AG09319 (cell line): ENCODE results near the gene EEF2KMT.
"Not testable (repeated sequence)": the region's sequence is repeated elsewhere in the genome, so short reads cannot be mapped to it uniquely, and the experiment has no call there.

Source experiments
- DNase-seq: peaks from one replicate; pipeline ENCODE4 v3.0.0-alpha.2; 2010; ENCODE audit warnings: low read depth; ENCODE audit errors: extremely low read depth
- TF ChIP-seq, protein P1 (sequence below): IDR thresholded peaks from 2 replicates; pipeline ENCODE4 v1.5.1; 2011; ENCODE audit warnings: low read depth, mild to moderate bottlenecking, inconsistent platforms, low read length, moderate library complexity

Gene EEF2KMT

GRCh38 chr16:5054876-5055865, 42.4 kb downstream of the EEF2KMT start:
- TF ChIP-seq, protein P1, sequence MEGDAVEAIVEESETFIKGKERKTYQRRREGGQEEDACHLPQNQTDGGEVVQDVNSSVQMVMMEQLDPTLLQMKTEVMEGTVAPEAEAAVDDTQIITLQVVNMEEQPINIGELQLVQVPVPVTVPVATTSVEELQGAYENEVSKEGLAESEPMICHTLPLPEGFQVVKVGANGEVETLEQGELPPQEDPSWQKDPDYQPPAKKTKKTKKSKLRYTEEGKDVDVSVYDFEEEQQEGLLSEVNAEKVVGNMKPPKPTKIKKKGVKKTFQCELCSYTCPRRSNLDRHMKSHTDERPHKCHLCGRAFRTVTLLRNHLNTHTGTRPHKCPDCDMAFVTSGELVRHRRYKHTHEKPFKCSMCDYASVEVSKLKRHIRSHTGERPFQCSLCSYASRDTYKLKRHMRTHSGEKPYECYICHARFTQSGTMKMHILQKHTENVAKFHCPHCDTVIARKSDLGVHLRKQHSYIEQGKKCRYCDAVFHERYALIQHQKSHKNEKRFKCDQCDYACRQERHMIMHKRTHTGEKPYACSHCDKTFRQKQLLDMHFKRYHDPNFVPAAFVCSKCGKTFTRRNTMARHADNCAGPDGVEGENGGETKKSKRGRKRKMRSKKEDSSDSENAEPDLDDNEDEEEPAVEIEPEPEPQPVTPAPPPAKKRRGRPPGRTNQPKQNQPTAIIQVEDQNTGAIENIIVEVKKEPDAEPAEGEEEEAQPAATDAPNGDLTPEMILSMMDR = no peak
- no peak for DNase-seq

DNA sequence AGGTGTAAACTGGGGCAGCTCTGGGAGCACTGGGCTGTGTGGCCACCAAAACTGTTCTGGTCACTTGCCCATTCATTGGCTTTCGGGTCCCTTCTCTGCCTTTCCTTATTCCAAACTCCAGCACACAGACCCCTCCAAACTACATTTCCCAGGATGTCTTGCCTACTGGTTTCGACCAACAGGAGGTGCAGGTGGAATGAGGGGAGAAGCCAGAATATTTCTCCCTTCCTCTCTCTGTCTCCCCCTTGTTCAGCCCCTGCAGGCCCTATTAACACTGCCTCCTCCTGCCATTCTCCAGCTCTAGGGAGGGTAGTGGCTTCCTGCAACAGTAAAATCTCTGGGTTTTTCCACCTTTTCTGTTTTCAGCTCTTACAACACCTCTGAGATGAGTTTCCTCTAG, 50.7 kb downstream of the EEF2KMT start:
- TF ChIP-seq, protein P1 = no peak
- no peak for DNase-seq

DNA sequence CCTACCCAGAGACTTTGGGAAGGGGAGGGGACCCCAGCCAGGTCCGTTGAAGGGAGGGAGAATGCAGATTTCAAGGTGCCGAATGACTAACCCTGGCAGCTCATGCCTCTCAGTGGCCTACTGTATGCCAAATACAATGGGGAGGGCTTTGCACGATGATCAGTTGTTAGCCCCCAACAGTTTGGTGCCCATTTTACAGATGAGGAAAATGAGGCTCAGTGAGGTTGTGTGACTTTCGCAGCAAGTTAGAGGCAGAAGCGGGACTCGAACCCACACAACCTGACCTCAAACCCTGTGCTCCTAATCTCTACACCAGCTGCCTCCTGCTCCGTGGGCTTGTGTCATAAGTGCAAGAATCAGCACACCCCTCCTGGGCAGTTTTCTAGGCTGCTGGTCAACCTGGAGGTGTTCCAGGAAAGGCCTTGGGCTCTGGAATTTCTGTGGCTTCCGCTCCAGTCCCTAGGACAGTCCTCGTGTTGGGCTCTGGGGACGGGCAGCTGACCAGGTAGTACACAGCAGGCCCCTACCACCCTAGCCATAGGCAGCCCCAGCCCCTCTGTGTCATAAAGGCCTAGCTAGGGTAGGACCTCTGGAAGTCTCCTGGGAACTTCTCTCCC, 52.0 kb downstream of the EEF2KMT start:
- TF ChIP-seq, protein P1 = no peak

DNA sequence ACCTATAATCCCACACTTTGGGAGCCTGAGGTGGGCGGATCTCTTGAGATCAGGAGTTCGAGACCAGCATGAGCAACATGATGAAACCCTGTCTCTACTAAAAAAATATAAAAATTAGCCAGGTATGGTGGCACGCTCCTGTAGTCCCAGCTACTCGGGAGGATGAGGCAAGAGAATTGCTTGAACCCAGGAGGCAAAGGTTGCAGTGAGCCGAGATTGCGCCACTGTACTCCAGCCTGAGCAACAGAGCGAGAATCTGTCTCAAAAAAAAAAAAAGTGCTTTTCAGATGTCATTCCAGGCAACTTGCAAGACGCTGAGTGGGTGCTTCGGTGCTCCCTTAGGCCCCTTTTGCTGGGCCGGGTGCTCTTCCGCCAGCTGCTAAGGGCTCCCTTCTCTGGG, 53.0 kb downstream of the EEF2KMT start:
- not testable (repeated sequence) for DNase-seq

More for the DNA sequence above, 52.0 kb downstream of the EEF2KMT start:
- no peak for DNase-seq

GRCh38 chr16:5044011-5044540, 53.5 kb downstream of the EEF2KMT start:
- TF ChIP-seq, protein P1 = no peak
- no peak for DNase-seq

DNA sequence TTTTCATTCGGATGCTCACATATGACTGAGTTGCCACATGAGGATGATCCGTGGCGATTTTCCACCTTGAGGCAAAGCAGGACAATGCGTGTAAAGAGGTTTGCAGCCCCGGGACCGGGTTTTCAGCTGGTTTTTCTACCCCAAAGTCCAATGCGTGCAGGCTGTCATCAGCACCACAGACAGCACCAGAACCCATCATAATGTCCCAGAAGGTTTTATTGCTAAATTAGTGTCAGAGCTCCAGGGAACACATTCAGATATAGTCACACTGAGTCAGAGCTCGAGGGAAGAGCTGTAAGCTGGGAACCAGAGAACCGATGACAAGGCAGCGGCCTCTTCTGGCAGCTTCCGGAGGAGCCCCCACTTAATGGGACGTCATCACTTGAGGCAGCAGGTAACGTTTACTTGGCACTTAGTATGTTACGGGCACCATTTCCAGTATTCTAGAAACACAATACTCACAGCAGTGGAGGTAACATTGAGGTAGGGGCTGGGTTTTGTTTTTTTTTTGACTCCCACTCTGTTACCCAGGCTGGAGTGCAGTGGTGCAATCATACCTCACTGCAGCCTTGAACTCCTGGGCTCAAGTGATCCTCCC, 54.9 kb downstream of the EEF2KMT start:
- TF ChIP-seq, protein P1 = no peak
- DNase-seq = no peak

DNA sequence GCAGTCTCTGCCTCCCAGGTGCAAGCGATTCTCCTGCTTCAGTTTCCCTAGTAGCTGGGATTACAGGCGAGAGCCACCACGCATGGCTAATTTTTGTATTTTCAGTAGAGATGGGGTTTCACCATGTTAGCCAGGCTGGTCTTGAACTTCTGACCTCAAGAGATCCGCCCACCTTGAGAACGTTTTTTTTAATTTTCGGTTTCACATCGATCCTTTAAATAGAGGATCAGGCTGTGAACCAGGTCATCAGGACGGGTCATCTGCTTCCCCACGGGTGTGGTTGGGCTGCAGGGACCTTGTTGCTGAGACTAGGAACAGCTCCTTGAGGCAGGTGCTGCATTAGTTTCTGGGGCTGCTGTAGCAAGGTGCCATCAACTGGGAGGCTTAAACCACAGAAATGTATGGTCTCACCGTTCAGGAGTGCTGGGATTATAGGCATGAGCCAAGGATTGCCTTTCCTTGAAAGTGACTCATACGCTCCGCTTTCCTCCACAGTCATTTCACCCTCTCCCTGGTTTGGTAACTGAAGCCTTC, 55.9 kb downstream of the EEF2KMT start:
- TF ChIP-seq, protein P1 = no peak
- no peak for DNase-seq
